BJ (cell line): ENCODE data around the gene MRPL27. TPM values are rescaled to one million over a fixed set of nuclear protein-coding genes. Genes with fewer than 3 reads are reported as not detected.

Source experiments
- CTCF ChIA-PET: fragments of 350-600 bp; formaldehyde crosslinking; extraction: SDS; loops from one replicate; lab custom pipeline; 2021; ENCODE audit warnings: antibody characterized with exemption, inconsistent platforms; lab: Yijun Ruan, JAX
- POLR2A ChIA-PET: fragments of 300-600 bp; sonication (Branson Sonifier 250); formaldehyde crosslinking; extraction: SDS; loops from one replicate; lab custom pipeline; 2021; ENCODE audit warnings: antibody characterized with exemption; lab: Charles Lee
- DNase-seq: peaks from one replicate; pipeline ENCODE4 v3.0.0-alpha.2; 2011; ENCODE audit warnings: low read depth
- H3K27me3 ChIP-seq: 2 replicates; pipeline ENCODE4 v1.6.0; 2011; ENCODE audit warnings: low read length; ENCODE audit not compliant: control insufficient read depth, insufficient read depth
- H3K36me3 ChIP-seq: 2 replicates; pipeline ENCODE4 v1.5.1; 2011; ENCODE audit warnings: low read length; ENCODE audit not compliant: control insufficient read depth, insufficient read depth
- H3K4me3 ChIP-seq: 2 replicates; pipeline ENCODE4 v1.5.1; 2011; ENCODE audit warnings: low read depth, mild to moderate bottlenecking, control low read depth, low read length
- polyA plus RNA-seq: library from polyadenylated mRNA; depleted of rRNA; stranded (reverse); fragments of >200 nt; gene quantifications from 2 replicates; pipeline ENCODE4 v1.2.3, GENCODE V29; 2011
- TF ChIP-seq, protein P1 (sequence below): IDR thresholded peaks from 2 replicates; pipeline ENCODE4 v1.5.1; 2011; ENCODE audit warnings: low read depth, mild to moderate bottlenecking, control low read depth, inconsistent platforms, low read length, moderate library complexity; ENCODE audit not compliant: insufficient read depth

The MRPL27 gene
- polyA plus RNA-seq, 1 experiment = 142 TPM

DNA sequence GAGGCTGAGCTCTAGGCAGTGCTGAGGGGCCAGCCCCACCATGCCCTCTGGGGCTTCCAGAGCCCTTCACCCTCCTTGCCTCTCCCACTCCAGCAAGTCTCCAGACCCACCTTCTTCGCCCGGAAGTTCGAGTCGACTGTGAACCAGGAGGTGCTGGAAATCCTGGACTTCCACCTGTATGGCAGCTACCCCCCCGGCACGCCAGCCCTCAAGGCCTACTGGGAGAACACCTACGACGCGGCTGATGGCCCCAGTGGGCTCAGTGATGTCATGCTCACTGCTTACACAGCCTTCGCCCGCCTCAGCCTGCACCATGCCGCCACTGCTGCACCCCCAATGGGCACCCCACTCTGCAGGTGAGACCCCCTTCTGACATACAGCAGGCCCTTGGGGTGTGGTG, 16.6 kb downstream of the MRPL27 start:
- Histone ChIP-seq H3K4me3 (no peak overlapping the region), H3K27me3 (no peaks in the 10 kb centered on the region), H3K36me3 (peaks cover 55% of the 10 kb centered on the region)
- POLR2A ChIA-PET = no interaction called here
- CTCF ChIA-PET = no interaction called here
- TF ChIP-seq, protein P1, sequence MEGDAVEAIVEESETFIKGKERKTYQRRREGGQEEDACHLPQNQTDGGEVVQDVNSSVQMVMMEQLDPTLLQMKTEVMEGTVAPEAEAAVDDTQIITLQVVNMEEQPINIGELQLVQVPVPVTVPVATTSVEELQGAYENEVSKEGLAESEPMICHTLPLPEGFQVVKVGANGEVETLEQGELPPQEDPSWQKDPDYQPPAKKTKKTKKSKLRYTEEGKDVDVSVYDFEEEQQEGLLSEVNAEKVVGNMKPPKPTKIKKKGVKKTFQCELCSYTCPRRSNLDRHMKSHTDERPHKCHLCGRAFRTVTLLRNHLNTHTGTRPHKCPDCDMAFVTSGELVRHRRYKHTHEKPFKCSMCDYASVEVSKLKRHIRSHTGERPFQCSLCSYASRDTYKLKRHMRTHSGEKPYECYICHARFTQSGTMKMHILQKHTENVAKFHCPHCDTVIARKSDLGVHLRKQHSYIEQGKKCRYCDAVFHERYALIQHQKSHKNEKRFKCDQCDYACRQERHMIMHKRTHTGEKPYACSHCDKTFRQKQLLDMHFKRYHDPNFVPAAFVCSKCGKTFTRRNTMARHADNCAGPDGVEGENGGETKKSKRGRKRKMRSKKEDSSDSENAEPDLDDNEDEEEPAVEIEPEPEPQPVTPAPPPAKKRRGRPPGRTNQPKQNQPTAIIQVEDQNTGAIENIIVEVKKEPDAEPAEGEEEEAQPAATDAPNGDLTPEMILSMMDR = no peak
- DNase-seq = no peak

DNA sequence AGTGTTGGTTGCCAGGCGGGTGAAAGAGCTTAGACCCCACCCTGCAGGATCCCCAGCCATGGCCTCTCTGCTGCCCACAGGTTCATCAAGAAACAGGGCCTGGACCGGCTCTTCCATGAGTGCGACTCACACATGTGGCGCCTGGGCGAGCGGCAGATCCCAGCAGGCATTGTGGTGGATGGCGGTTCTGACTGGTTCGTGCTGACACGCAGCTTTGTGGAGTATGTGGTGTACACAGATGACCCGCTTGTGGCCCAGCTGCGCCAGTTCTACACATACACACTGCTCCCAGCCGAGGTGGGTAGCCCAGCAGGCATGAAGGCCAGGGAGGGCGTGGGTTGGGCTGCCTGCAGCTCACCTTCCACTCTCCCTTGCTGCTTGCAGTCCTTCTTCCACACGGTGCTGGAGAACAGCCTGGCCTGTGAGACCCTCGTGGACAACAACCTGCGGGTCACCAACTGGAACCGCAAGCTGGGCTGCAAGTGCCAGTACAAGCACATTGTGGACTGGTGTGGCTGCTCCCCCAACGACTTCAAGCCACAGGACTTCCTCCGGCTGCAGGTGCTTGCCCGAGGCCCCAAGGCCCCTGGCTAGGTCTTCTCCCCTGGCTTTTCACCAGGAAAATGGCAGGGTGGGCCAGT, 17.2 kb downstream of the MRPL27 start:
- ChIA-PET CTCF (interaction anchor here (2.0 kb wide), 1 partner anchor 10 kb away, joined by 7 read pairs; no protein-coding TSS in a partner anchor), POLR2A (no interaction called here)

DNA sequence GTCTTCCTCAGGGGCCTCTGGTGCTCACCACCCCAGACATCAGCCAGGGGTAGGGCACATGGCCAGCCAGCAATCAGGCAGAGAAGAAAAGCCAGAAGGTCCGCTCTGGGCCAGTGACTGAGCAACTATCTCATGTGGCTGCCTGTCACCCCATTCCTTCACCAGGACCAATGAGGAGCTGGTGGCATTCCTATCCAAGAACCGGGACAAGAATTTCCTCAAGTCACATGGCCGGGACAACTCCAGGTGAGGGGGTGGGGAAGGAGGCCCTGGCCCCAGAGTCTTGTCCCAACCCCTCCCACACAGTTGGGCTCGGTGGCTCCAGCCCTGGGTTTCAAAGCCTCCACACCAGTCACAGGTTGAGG, 17.7 kb downstream of the MRPL27 start:
- ChIA-PET POLR2A (no interaction called here), CTCF (interaction anchor here (2.0 kb wide), 1 partner anchor 10 kb away, joined by 7 read pairs; no protein-coding TSS in a partner anchor)
- H3K27me3 ChIP-seq = no peaks in the 10 kb centered on the region
- TF ChIP-seq, protein P1 = no peak
- no peak for DNase-seq
- H3K4me3 ChIP-seq = no peak overlapping the region
- peaks cover 55% of the 10 kb centered on the region for H3K36me3 ChIP-seq

More for the DNA sequence above, 17.2 kb downstream of the MRPL27 start:
- TF ChIP-seq, protein P1 = no peak
- Histone ChIP-seq H3K36me3 (peaks cover 55% of the 10 kb centered on the region), H3K27me3 (no peaks in the 10 kb centered on the region), H3K4me3 (no peak overlapping the region)
- DNase-seq = no peak

DNA sequence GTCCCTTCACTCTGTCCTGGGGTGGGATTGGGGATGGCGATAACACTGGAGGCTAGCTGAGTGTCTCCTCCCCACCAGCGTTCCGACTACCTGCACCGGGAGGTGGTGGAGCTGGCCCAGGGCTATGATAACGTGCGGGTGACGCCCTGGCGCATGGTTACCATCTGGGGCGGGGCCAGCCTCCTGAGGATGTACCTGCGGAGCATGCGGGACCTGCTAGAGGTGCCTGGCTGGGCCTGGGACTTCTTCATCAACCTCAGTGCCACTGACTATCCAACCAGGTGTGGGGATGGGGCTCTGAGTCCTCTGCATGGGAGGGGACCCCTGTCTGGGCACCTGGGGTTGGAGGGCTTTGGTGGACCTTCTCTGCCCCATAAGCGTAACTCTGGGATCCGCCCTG, 18.2 kb downstream of the MRPL27 start:
- TF ChIP-seq, protein P1 = no peak
- ChIA-PET POLR2A (no interaction called here), CTCF (interaction anchor here (1.1 to 2.0 kb wide), 2 partner anchors 11 to 58 kb away, joined by 3 to 7 read pairs; no protein-coding TSS in a partner anchor)
- no peak for DNase-seq
- Histone ChIP-seq H3K27me3 (no peaks in the 10 kb centered on the region), H3K36me3 (peaks cover 52% of the 10 kb centered on the region), H3K4me3 (no peak overlapping the region)

- H3K4me3 ChIP-seq = no peak overlapping the region
- H3K27me3 ChIP-seq = no peaks in the 10 kb centered on the region
- TF ChIP-seq, protein P1 = no peak
- POLR2A ChIA-PET = no interaction called here
- DNase-seq = no peak
- CTCF ChIA-PET = interaction anchor here (1.1 to 2.0 kb wide), 2 partner anchors 11 to 58 kb away, joined by 3 to 7 read pairs; no protein-coding TSS in a partner anchor
- H3K36me3 ChIP-seq = peaks cover 50% of the 10 kb centered on the region
Measured at GRCh38 chr17:50354198-50354597, 18.8 kb downstream of the MRPL27 start.
